Stomach (tissue), 4 donors: ENCODE measurements around the gene PIM1.

ENCODE experiments used
- EP300 ChIP-seq: sonication (generic); formaldehyde crosslinking; IDR thresholded peaks from one replicate; pipeline ENCODE4 v1.6.1; 2017; ENCODE audit warnings: antibody characterized with exemption
- POLR2A ChIP-seq, 4 donors: fragments of 450-650 bp; IDR thresholded peaks; one replicate each; pipeline ENCODE4 v1.6.1; 2016; ENCODE audit warnings: antibody characterized with exemption in 4 of 4, control low read depth in 2 of 4, mild to moderate bottlenecking in 1 of 4, moderate library complexity in 1 of 4
- POLR2AphosphoS5 ChIP-seq, 3 donors: sonication (generic); formaldehyde crosslinking; IDR thresholded peaks; one replicate each; pipeline ENCODE4 v1.6.1; 2016; ENCODE audit warnings: antibody characterized with exemption in 3 of 3
- TF ChIP-seq, protein P1 (sequence below), 7 experiments: fragments of 450-650 bp in 4 of 7; fragments of 200-600 bp in 3 of 7; sonication (generic) in 3 of 7; IDR thresholded peaks; one replicate each; pipeline ENCODE4 v1.5.1; 2016 to 2019; ENCODE audit warnings: antibody characterized with exemption in 7 of 7, control low read depth in 2 of 7, mild to moderate bottlenecking in 1 of 7

DNA sequence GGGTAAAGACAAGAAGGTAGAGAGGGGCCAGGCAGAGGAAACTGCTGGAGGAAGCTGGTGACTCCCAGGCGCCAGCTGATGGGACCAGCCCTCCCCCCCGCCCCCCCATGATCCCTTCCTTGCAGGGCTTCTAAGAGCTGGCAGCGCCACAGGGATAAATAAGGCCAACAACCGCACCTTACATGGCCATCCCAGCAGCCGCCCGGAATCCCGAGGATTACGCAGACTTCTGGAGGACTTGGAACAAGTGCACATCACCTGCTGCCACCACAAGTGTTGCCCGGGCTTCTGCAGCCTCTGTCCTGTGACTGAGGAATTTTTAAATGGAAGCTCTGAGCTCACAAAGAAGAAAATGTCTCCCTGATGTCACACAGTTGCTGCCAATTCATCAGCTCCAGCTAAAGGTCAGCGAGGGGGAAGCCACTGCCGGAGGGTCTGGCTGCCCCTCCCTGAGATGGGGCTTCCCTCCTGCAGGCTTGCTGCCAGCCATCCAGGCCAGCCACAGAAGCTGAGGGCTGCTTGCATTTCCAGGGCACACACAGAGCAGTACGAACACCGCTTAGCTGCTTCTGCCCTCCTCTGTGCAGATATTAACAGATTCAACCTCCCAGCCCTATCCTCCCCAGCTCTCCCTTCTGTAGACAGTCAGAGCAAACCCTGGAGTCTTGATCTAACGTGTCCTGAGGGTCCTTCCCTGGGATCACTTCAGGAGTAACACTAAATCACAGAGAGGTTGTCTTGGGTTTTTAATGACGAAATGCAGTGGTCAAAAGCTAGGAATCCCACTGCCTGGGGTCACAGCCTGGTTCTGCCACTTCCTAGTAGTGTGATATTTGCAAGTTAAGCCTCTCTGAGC, 38.6 kb upstream of the PIM1 start:
- TF ChIP-seq, protein P1, sequence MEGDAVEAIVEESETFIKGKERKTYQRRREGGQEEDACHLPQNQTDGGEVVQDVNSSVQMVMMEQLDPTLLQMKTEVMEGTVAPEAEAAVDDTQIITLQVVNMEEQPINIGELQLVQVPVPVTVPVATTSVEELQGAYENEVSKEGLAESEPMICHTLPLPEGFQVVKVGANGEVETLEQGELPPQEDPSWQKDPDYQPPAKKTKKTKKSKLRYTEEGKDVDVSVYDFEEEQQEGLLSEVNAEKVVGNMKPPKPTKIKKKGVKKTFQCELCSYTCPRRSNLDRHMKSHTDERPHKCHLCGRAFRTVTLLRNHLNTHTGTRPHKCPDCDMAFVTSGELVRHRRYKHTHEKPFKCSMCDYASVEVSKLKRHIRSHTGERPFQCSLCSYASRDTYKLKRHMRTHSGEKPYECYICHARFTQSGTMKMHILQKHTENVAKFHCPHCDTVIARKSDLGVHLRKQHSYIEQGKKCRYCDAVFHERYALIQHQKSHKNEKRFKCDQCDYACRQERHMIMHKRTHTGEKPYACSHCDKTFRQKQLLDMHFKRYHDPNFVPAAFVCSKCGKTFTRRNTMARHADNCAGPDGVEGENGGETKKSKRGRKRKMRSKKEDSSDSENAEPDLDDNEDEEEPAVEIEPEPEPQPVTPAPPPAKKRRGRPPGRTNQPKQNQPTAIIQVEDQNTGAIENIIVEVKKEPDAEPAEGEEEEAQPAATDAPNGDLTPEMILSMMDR (IDR thresholded peaks at IDR 0.05) = no peak
- TF ChIP-seq POLR2AphosphoS5 (IDR thresholded peaks at IDR 0.05) (peak in 2 of 3 donors; percentile 47 to 71), POLR2A (IDR thresholded peaks at IDR 0.05) (no peak), EP300 (peak; percentile 71)
